Ovary (tissue), 3 donors: ENCODE results near the gene NPW.

ENCODE experiments used
- CTCF ChIP-seq, 3 donors: fragments of 450-650 bp in 2 of 3; fragments of 200-600 bp in 1 of 3; IDR thresholded peaks; one replicate each; pipeline versions ENCODE4 v1.5.1 to v1.8.0; 2016 to 2022; ENCODE audit warnings: antibody characterized with exemption in 3 of 3, mild to moderate bottlenecking in 1 of 3
- EP300 ChIP-seq: sonication (generic); formaldehyde crosslinking; IDR thresholded peaks from one replicate; pipeline ENCODE4 v1.6.1; 2017; ENCODE audit warnings: antibody characterized with exemption
- POLR2A ChIP-seq: fragments of 450-650 bp; IDR thresholded peaks from one replicate; pipeline ENCODE4 v1.6.1; 2017; ENCODE audit warnings: antibody characterized with exemption, mild to moderate bottlenecking, moderate library complexity
- donor health status: DM: no; HTN: no; CAD: no.

DNA sequence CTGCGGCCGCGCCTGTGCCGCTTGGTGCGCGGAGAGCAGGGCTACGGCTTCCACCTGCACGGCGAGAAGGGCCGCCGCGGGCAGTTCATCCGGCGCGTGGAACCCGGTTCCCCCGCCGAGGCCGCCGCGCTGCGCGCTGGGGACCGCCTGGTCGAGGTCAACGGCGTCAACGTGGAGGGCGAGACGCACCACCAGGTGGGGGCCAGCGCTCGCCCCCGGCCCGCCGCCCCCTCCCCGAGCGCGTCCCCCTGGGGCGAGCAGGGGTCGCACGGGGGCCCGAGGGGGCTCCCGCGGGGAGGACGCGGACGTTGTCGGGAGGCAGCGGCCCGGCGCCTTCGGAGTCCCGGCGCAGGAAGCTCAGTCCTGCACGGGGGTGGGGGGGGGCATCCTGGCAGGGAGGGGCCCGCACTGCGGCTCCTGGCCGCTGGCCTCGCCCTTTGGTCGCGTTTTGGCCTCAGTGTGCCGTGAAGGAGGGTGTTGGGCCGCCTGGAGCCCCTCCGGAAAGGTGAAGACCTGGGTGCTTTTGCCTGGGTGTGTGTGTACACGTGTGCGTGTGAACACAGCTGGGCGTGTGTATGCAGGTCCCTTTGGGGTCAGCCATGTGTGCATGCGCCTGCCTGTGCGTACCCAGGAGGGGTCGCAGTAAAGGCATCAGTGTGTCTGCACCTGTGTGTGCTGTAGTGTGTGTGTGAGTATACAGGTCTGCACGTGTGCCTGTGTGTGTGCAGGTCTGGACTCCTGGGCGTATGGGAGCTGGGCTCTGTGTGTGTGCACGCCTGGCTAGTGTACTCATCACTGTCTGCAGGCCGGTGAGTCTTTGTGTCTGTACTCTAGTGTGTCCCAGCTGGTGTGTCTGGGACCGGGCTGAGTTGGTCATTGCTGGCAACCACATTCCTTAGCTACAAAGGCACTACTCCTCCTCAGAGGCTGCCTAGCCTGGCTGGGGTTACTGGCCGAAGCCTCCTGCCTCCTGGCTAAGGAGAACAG is 7.7 kb downstream of the NPW start:
- TF ChIP-seq CTCF (IDR thresholded peaks at IDR 0.05) (no peak), EP300 (no peak), POLR2A (no peak)
